Stimulated activated naive CD8-positive, alpha-beta T cell treated with anti-CD3 and anti-CD28 coated beads, Interleukin-15, Interleukin-2, amounts not matched to agents 100 ng/mL and 50 ng/mL, for 24 hours (primary cell): ENCODE measurements around the gene CFAP251.

Source experiments
- H3K27ac Mint-ChIP-seq: one replicate; pipeline ENCODE4 v1.8.0; 2021; ENCODE audit warnings: mild to moderate bottlenecking, mixed read lengths
- H3K27me3 Mint-ChIP-seq: one replicate; pipeline ENCODE4 v1.8.0; 2021; ENCODE audit warnings: mixed read lengths
- H3K36me3 Mint-ChIP-seq: one replicate; pipeline ENCODE4 v1.8.0; 2021; ENCODE audit warnings: low read depth, mixed read lengths
- H3K4me1 Mint-ChIP-seq: one replicate; pipeline ENCODE4 v1.8.0; 2021; ENCODE audit warnings: low read depth, mixed read lengths
- H3K4me3 Mint-ChIP-seq: one replicate; pipeline ENCODE4 v1.8.0; 2021; ENCODE audit warnings: mild to moderate bottlenecking, mixed read lengths
- H3K9me3 Mint-ChIP-seq: one replicate; pipeline ENCODE4 v1.8.0; 2021; ENCODE audit warnings: mixed read lengths

CFAP251 gene

GRCh38 chr12:121892673-121893561 lies 25.5 kb upstream of the CFAP251 start:
- H3K4me1 Mint-ChIP-seq: peaks cover 54% of the 10 kb centered on the region
- H3K36me3 Mint-ChIP-seq: peaks cover 29% of the 10 kb centered on the region
- H3K27me3 Mint-ChIP-seq: no peaks in the 10 kb centered on the region
- no peak overlapping the region for H3K4me3 Mint-ChIP-seq
- peak overlapping the region; percentile 77 for H3K27ac Mint-ChIP-seq
- H3K9me3 Mint-ChIP-seq: no peaks in the 10 kb centered on the region

- Mint-ChIP-seq H3K4me3 (no peak overlapping the region), H3K27ac (peak overlapping the region; percentile 77), H3K4me1 (peaks cover 45% of the 10 kb centered on the region), H3K36me3 (peaks cover 29% of the 10 kb centered on the region), H3K9me3 (no peaks in the 10 kb centered on the region), H3K27me3 (no peaks in the 10 kb centered on the region)
These were observed 24.4 kb upstream of the CFAP251 start for GRCh38 chr12:121893961-121894460.

DNA sequence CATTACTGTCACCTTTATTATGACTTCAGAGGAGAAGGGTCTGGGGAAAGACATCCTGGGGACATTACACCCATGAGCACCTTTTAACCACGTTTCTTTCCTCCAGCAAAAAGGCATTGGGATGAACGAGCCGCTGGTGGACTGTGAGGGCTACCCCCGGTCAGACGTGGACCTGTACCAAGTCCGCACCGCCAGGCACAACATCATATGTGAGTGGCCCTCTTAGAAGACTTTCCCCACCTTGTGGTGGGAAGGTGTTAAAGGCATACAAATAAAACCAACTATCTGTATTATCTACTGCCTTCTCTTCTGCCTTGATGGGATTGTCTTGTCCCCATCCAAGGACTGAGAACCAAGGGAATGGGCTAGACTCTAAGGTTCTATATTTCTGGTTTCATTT lies 23.8 kb upstream of the CFAP251 start:
- H3K27me3 Mint-ChIP-seq: no peaks in the 10 kb centered on the region
- peaks cover 31% of the 10 kb centered on the region for H3K36me3 Mint-ChIP-seq
- no peak overlapping the region for H3K4me3 Mint-ChIP-seq
- peaks cover 38% of the 10 kb centered on the region for H3K4me1 Mint-ChIP-seq
- no peaks in the 10 kb centered on the region for H3K9me3 Mint-ChIP-seq
- H3K27ac Mint-ChIP-seq: no peak overlapping the region

DNA sequence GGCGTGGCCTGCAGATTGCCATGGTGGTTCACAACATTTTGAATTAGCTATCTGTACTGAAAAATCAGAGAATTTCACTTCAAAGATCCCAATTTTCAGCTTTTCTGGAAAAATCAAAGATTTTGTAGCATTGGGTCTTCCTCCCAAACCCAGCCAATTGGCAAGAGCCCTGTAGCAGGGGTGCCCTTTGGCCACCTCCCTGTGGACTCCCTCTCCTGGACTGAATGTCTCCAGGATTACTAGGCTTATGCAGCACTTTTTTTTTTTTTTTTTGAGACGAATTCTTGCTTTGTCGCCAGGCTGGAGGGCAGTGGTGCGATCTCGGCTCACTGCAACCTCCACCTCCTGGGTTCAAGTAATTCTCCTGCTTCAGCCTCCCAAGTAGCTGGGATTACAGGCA lies 20.1 kb upstream of the CFAP251 start:
- peaks cover 49% of the 10 kb centered on the region for H3K36me3 Mint-ChIP-seq
- H3K4me3 Mint-ChIP-seq: no peak overlapping the region
- H3K27me3 Mint-ChIP-seq: no peaks in the 10 kb centered on the region
- H3K9me3 Mint-ChIP-seq: no peaks in the 10 kb centered on the region
- no peak overlapping the region for H3K27ac Mint-ChIP-seq
- H3K4me1 Mint-ChIP-seq: peaks cover 14% of the 10 kb centered on the region

- Mint-ChIP-seq H3K27ac (no peak overlapping the region), H3K36me3 (peaks cover 40% of the 10 kb centered on the region), H3K9me3 (no peaks in the 10 kb centered on the region), H3K4me1 (peaks cover 1% of the 10 kb centered on the region), H3K4me3 (no peak overlapping the region), H3K27me3 (no peaks in the 10 kb centered on the region)
These were observed 18.8 kb upstream of the CFAP251 start for GRCh38 chr12:121899590-121899989.

DNA sequence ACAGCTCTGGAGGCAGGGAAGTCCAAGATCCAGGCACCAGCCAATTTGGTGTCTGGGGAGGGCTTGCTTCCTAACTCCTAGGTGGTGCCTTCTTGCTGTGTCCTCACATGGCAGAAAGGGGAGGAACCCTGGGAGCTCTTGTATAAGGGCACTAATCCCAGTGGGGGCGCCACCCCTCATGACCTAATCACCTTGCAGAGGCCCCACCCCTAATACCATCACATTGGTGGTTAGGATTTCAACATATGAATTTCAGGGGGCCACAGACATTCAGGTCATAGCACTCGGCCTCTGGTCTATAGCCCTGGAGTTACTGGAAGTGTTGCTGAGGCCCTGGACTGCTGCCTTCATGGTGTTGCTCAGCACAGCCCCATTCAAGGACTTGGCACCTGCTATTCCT lies 15.2 kb upstream of the CFAP251 start:
- H3K27me3 Mint-ChIP-seq: no peaks in the 10 kb centered on the region
- H3K9me3 Mint-ChIP-seq: no peaks in the 10 kb centered on the region
- H3K4me3 Mint-ChIP-seq: no peak overlapping the region
- peaks cover 46% of the 10 kb centered on the region for H3K36me3 Mint-ChIP-seq
- no peak overlapping the region for H3K27ac Mint-ChIP-seq
- H3K4me1 Mint-ChIP-seq: no peaks in the 10 kb centered on the region

DNA sequence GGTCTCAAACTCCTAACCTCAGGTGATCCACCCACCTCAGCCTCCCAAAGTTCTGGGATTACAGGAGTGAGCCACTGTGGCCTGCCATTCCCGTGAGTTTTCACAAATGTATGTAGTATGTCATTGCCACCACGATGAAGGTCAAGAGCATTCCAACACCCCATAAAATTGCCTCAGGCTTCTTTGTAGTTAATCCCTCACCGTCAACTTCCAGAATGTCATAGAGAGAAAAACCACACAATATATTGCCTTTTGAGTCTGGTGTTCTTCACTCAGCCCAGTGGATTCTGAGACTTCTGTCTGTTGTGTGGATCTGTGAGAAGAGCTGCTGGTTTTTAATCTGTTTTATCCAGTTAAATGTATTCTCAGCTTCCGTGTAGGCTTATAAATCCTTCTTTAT lies 12.6 kb upstream of the CFAP251 start:
- no peak overlapping the region for H3K27ac Mint-ChIP-seq
- no peaks in the 10 kb centered on the region for H3K9me3 Mint-ChIP-seq
- peaks cover 7% of the 10 kb centered on the region for H3K4me1 Mint-ChIP-seq
- H3K36me3 Mint-ChIP-seq: peaks cover 51% of the 10 kb centered on the region
- no peak overlapping the region for H3K4me3 Mint-ChIP-seq
- H3K27me3 Mint-ChIP-seq: no peaks in the 10 kb centered on the region

DNA sequence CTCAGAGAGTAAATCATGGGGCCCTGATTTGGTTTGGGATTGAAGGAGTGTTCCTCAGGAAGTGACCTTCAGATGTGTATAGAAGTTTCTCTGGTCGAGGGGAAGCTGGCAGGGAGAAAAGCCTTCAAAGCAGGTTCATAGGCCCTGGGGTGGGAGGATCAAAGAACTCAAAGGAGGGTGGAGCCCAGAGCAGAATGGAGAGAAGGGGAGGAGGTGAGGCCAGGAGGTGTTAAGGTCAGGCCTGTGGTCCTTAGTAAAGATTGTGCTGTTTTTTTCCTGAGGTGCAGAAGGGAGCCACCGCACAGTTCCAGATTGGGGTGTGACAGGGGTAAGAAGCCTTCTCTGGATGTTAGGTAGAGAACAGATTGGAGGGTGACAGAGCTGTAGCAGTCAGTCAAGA lies 9.7 kb upstream of the CFAP251 start:
- Mint-ChIP-seq H3K4me3 (no peak overlapping the region), H3K27me3 (no peaks in the 10 kb centered on the region), H3K4me1 (peaks cover 14% of the 10 kb centered on the region), H3K9me3 (no peaks in the 10 kb centered on the region), H3K36me3 (peaks cover 45% of the 10 kb centered on the region), H3K27ac (peak overlapping the region; percentile 47)

GRCh38 chr12:121911824-121912585 lies 6.4 kb upstream of the CFAP251 start:
- H3K36me3 Mint-ChIP-seq: peaks cover 49% of the 10 kb centered on the region

GRCh38 chr12:121915841-121916321 lies 2.5 kb upstream of the CFAP251 start:
- Mint-ChIP-seq H3K4me1 (peaks cover 21% of the 10 kb centered on the region), H3K4me3 (no peak overlapping the region), H3K27ac (peak overlapping the region; percentile 8), H3K9me3 (no peaks in the 10 kb centered on the region), H3K27me3 (no peaks in the 10 kb centered on the region), H3K36me3 (peaks cover 39% of the 10 kb centered on the region)

More at GRCh38 chr12:121911824-121912585, 6.4 kb upstream of the CFAP251 start:
- H3K27me3 Mint-ChIP-seq: no peaks in the 10 kb centered on the region
- peak overlapping the region; percentile 47 for H3K4me3 Mint-ChIP-seq
- H3K4me1 Mint-ChIP-seq: peaks cover 16% of the 10 kb centered on the region
- peak overlapping the region; percentile 85 for H3K27ac Mint-ChIP-seq
- no peaks in the 10 kb centered on the region for H3K9me3 Mint-ChIP-seq

DNA sequence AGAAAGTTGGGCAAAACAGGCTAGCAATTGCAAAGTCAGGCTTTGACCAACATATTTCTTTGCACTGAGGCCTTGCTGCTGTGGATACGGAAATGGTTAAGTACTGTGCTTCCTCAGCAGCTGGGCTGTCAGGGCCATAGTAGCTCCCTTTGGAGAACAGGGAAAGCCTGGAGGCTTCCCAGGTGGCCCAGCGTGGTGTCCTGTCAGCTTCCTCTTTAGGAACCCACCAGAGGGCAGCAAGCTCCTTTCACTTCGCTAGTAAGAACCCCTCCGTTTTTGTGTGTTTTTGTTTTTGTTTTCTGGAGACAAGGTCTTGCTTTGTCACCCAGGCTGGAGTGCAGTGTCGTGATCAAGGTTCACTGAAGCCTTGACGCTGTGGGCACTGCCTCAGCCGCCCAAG lies 1.7 kb upstream of the CFAP251 start:
- H3K27ac Mint-ChIP-seq: no peak overlapping the region
- H3K4me3 Mint-ChIP-seq: no peak overlapping the region
- H3K27me3 Mint-ChIP-seq: no peaks in the 10 kb centered on the region
- H3K9me3 Mint-ChIP-seq: no peaks in the 10 kb centered on the region
- peaks cover 21% of the 10 kb centered on the region for H3K4me1 Mint-ChIP-seq
- H3K36me3 Mint-ChIP-seq: peaks cover 34% of the 10 kb centered on the region

- H3K9me3 Mint-ChIP-seq: no peaks in the 10 kb centered on the region
- H3K27ac Mint-ChIP-seq: peak overlapping the region; percentile 93
- H3K27me3 Mint-ChIP-seq: no peaks in the 10 kb centered on the region
- peak overlapping the region; percentile 83 for H3K4me3 Mint-ChIP-seq
- H3K36me3 Mint-ChIP-seq: peaks cover 29% of the 10 kb centered on the region
- peaks cover 17% of the 10 kb centered on the region for H3K4me1 Mint-ChIP-seq
These were observed 267 bp downstream of the CFAP251 start for GRCh38 chr12:121918679-121919038.

- H3K4me1 Mint-ChIP-seq: peaks cover 18% of the 10 kb centered on the region
- H3K9me3 Mint-ChIP-seq: no peaks in the 10 kb centered on the region
- peaks cover 20% of the 10 kb centered on the region for H3K36me3 Mint-ChIP-seq
- H3K27me3 Mint-ChIP-seq: no peaks in the 10 kb centered on the region
- H3K27ac Mint-ChIP-seq: peak overlapping the region; percentile 23
- no peak overlapping the region for H3K4me3 Mint-ChIP-seq
These were observed 2.7 kb downstream of the CFAP251 start for GRCh38 chr12:121921066-121921465.

DNA sequence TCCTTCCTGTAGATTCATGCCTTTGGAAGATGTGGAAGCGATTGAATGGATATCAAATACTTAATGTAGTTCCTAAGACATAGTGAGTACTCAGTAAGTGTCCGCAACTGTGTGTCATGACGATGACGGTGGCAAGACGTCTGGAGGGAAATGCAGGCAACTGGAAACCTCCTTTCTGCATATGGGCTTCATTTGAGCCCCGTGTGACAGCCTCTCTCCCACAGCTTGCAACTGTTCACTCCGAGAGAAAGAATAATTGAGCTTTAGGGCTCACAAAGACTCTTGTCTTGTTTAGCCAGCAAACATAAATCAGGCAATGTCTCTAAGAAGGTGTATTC lies 6.9 kb downstream of the CFAP251 start:
- H3K4me1 Mint-ChIP-seq: peaks cover 8% of the 10 kb centered on the region
- H3K27me3 Mint-ChIP-seq: no peaks in the 10 kb centered on the region
- H3K9me3 Mint-ChIP-seq: no peaks in the 10 kb centered on the region
- H3K36me3 Mint-ChIP-seq: no peaks in the 10 kb centered on the region
- no peak overlapping the region for H3K4me3 Mint-ChIP-seq
- no peak overlapping the region for H3K27ac Mint-ChIP-seq
